ENCODE measurements around the gene EGR4. TPM values are rescaled to one million over a fixed set of nuclear protein-coding genes. Genes with fewer than 3 reads are reported as not detected.

The EGR4 gene
- not detected for total RNA-seq
- not detected for polyA plus RNA-seq
- total RNA-seq: 0 to 11.6 (median 1.2) reads per million in 6 experiments

DNA sequence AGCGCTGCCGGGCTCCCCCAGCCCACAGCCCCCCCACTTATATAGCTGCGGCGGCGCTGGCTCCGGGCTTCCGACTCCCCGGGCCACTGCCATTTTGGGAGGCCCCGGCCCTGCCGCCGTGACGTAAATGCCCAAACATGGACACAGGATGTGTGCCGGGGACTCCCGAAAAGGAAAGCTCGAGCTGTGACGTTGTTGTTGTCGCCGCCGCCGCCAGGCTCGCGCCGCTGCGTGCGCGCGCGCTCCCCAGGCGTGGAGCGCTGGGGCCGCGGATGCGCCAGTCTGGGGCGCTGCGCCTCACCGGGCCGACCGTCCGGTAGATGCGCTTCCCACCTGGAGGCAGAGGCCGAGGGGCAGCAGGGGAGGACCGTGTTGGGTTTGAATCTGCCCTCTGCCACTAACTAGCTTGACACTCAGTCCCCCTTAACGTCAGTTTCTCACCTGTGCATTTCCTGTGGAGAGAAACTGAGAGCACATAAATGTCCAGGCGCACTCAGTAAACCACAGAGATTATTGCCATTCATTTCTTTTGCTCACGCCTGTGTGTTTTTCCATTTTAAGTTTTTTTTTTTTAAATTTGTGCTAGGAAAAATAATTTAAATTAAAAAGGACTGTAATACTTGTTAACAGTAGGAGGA is at the start of gene EGR4:
TSS of gene EGR4 (minus strand) at position 15 of the 638 bp plus-strand sequence. CDS start 231 bp downstream, outside the sequence.
- Mint-ChIP-seq H3K27ac (peak within 1 kb of the TSS in 2 of 10 donors; percentile 61 to 65), H3K4me3 (peak within 1 kb of the TSS; percentile 60 to 84 (median 76)), H3K36me3 (no peaks in the 10 kb centered on the region), H3K9me3 (no peaks in the 10 kb centered on the region), H3K27me3 (peaks cover 37 to 70% (median 63%) of the 10 kb centered on the region in 5 donors), H3K4me1 (peaks cover 3 to 20% (median 14%) of the 10 kb centered on the region in 4 donors)
- DNase-seq: peak; percentile 73 to 95 (median 89)
- POLR2A ChIA-PET: interaction anchor here (0.7 to 4.9 kb wide), 4 partner anchors 9 to 590 kb away, joined by 4 to 27 read pairs (median 10); partner anchors contain the start of genes ALMS1, CCT7, FBXO41 and PRADC1
- ATAC-seq: peak; percentile 90 to 94

DNA sequence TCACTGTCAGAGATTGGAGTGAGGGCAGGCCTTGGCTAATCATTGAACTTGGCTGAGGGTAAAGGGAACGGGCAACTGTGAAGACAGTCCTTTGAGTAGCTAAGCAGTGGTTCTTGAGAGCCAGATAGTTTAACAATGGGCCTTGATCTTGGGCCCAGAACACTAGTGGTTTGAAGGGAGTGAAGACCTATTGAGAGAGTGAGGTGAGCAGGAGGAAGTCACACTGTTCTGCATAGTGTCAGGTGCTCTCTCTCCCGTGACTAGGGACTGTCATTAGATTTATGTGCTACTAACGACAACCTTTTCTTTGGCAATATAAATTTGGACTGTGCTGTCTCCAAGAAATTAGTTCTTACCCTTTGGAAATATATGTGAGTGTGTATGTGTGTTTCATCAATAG is 47.7 kb upstream of the EGR4 start:
- Mint-ChIP-seq H3K9me3 (peaks cover 0 to 6% (median 0%) of the 10 kb centered on the region in 9 donors), H3K27me3 (peaks cover 0 to 4% (median 2%) of the 10 kb centered on the region in 5 donors)

DNA sequence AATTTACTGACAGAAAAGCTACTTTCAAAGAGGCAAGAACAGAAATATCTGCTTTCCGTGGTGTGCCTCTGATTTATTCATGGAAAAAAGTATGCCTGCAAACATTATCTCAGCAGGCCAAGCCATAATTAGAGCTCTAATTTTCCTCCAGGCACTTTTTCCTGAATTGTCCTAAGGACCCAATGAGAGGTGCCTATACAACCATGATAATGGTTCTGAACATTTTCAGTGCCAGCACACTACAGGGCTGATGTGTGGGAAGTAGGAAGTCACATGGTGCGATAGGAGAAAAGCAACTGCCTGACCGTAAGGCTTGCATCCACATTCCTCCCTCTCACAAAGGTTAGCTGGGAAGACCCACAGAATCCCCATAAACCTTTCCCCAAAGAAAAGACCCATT is 45.9 kb upstream of the EGR4 start:
- H3K36me3 Mint-ChIP-seq: peaks cover 0 to 6% (median 3%) of the 10 kb centered on the region in 3 donors
- H3K27me3 Mint-ChIP-seq: no peaks in the 10 kb centered on the region
- ATAC-seq (no peak), DNase-seq (no peak)
- H3K27ac Mint-ChIP-seq: no peak overlapping the region
- no peak overlapping the region for H3K4me3 Mint-ChIP-seq
- H3K4me1 Mint-ChIP-seq: peaks cover 0 to 5% (median under 1%) of the 10 kb centered on the region in 4 donors
- POLR2A ChIA-PET: no interaction called here
- peaks cover 0 to 19% (median 7%) of the 10 kb centered on the region in 9 donors for H3K9me3 Mint-ChIP-seq

More for the DNA sequence above, 47.7 kb upstream of the EGR4 start:
- ATAC-seq (no peak), DNase-seq (no peak)
- H3K36me3 Mint-ChIP-seq: no peaks in the 10 kb centered on the region
- no peak overlapping the region for H3K27ac Mint-ChIP-seq
- H3K4me1 Mint-ChIP-seq: peaks cover 0 to 5% (median 2%) of the 10 kb centered on the region in 4 donors
- H3K4me3 Mint-ChIP-seq: no peak overlapping the region
- POLR2A ChIA-PET: no interaction called here

DNA sequence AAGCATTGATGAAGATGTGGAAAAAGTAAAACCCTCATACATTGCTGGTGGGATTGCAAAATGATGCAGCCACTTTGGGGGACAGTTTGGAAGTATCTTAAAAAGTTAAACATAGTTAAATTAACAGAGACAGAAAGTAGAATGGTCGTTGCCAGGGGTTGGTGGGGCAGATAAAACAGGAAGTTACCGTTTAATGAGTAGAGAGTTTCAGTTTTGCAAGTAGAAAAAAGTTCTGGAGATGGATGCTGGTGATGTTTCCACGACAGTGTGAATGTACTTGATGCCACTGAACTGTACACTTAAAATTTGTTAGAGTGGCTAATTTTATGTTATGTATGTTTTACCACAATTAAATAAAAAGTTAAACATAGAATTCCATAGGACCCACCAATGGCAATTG is 44.5 kb upstream of the EGR4 start:
- H3K9me3 Mint-ChIP-seq: peaks cover 0 to 30% (median 13%) of the 10 kb centered on the region in 9 donors
- no peak overlapping the region for H3K4me3 Mint-ChIP-seq
- peaks cover 0 to 10% (median 8%) of the 10 kb centered on the region in 3 donors for H3K36me3 Mint-ChIP-seq
- peaks cover 0 to 2% (median 0%) of the 10 kb centered on the region in 5 donors for H3K27me3 Mint-ChIP-seq
- peaks cover 0 to 5% (median 3%) of the 10 kb centered on the region in 4 donors for H3K4me1 Mint-ChIP-seq
- H3K27ac Mint-ChIP-seq: no peak overlapping the region
- DNase-seq (no peak), ATAC-seq (no peak)
- POLR2A ChIA-PET: no interaction called here

DNA sequence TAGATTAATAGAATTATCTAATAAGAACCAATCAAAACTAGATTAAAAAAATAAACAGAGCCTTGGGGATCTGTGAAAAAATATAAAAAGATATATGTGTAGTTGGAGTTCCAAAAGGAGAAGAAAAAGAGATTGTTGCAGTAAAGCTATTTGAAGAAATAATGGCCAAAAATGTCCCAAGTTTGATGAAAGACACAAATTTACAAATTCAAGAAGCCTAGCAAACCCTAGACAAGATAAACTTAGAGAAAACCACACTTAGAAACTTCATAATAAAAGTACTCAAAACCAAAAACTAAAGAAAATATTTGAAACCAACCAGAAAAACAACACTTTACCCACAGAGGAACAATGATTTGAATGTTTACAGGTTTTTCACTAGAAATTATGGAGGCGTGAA is 41.3 kb upstream of the EGR4 start:
- DNase-seq (no peak), ATAC-seq (no peak)
- Mint-ChIP-seq H3K27ac (no peak overlapping the region), H3K4me1 (peaks cover 0 to 5% (median 3%) of the 10 kb centered on the region in 4 donors), H3K36me3 (peaks cover 0 to 12% (median 8%) of the 10 kb centered on the region in 3 donors), H3K4me3 (no peak overlapping the region), H3K27me3 (peaks cover 0 to 11% (median 2%) of the 10 kb centered on the region in 5 donors), H3K9me3 (peaks cover 0 to 30% (median 13%) of the 10 kb centered on the region in 9 donors)
- POLR2A ChIA-PET: no interaction called here

DNA sequence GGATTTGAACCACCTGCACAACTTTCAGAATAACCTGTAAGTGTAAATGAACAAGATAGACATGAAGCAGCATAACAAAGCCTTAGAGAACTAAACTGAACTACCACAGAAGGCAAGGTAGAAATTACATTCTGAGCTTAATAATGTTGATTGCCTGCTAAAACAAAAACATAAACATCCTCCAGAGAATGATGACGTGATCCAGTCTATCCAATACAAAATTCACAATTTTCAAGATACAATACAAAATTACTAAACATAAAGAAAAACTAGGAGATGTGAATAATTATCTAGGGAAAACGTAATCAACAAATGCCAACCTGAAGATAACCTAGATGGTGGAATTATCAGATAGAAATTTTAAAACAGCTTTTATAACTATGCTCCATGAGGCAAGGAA is 40.7 kb upstream of the EGR4 start:
- DNase-seq (no peak), ATAC-seq (no peak)
- Mint-ChIP-seq H3K4me1 (peaks cover 0 to 5% (median 3%) of the 10 kb centered on the region in 4 donors), H3K27ac (no peak overlapping the region), H3K36me3 (peaks cover 0 to 14% (median 8%) of the 10 kb centered on the region in 3 donors), H3K27me3 (peaks cover 0 to 17% (median 8%) of the 10 kb centered on the region in 5 donors), H3K4me3 (no peak overlapping the region), H3K9me3 (peaks cover 0 to 30% (median 14%) of the 10 kb centered on the region in 9 donors)
- POLR2A ChIA-PET: no interaction called here

DNA sequence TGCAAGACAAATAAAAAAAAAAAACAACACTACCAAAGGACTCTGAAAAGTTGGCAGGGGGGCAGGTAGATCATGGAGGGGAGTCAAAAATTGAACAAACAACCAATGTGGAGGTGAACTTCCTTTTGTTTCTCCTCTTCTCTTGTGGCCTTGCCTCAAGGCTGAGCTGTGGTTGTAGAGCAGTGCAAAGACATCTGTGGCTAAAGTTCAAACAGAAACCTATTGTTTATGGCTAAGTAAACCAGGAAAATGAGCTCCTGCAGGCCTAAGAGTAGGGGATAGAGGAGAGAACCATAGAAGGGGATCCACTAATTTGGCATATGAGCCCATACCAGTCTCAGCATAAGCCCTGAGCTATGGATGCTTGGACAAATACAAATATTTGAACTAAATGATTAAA is 40.2 kb upstream of the EGR4 start:
- DNase-seq (no peak), ATAC-seq (no peak)
- Mint-ChIP-seq H3K27me3 (peaks cover 1 to 22% (median 11%) of the 10 kb centered on the region in 5 donors), H3K4me3 (no peak overlapping the region), H3K9me3 (peaks cover 0 to 30% (median 17%) of the 10 kb centered on the region in 9 donors), H3K36me3 (peaks cover 0 to 14% (median 10%) of the 10 kb centered on the region in 3 donors), H3K4me1 (peaks cover 0 to 5% (median 3%) of the 10 kb centered on the region in 4 donors), H3K27ac (peak overlapping the region in 1 of 10 donors; percentile 54)
- POLR2A ChIA-PET: no interaction called here

DNA sequence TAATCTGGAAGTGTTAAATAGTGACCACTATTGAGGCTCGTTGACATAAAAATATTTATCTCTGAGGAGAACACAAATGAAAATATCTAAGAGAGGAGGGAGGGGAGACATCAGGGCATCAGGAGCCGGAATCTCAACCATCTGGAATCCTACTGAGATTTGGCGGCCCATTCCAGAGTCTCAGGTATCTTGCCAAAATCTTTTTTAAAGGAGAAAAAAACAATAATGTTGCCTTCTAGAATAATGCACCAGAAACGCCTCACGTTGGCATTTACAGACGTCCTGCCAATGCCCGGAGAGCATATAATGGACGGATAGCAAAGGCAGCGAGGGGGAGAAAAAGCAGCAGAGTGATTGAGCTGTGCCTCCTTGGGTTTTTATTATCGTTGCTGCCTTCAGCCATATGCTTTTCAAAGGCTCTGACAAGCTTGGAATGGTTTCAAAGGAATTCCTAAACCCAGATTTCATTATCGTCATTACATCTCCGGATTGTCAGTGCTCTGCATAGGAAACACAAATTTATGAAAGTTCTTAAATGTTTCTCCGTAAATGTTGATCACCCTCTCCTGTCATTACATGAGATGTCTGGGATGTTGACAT is 30.9 kb upstream of the EGR4 start:
- H3K27ac Mint-ChIP-seq: no peak overlapping the region
- ATAC-seq: no peak
- H3K27me3 Mint-ChIP-seq: peaks cover 15 to 78% (median 46%) of the 10 kb centered on the region in 5 donors
- no peak overlapping the region for H3K4me3 Mint-ChIP-seq
- no peaks in the 10 kb centered on the region for H3K4me1 Mint-ChIP-seq
- DNase-seq: no peak
- peaks cover 0 to 10% (median 0%) of the 10 kb centered on the region in 9 donors for H3K9me3 Mint-ChIP-seq
- H3K36me3 Mint-ChIP-seq: peaks cover 0 to 5% (median 0%) of the 10 kb centered on the region in 3 donors
- POLR2A ChIA-PET: no interaction called here

DNA sequence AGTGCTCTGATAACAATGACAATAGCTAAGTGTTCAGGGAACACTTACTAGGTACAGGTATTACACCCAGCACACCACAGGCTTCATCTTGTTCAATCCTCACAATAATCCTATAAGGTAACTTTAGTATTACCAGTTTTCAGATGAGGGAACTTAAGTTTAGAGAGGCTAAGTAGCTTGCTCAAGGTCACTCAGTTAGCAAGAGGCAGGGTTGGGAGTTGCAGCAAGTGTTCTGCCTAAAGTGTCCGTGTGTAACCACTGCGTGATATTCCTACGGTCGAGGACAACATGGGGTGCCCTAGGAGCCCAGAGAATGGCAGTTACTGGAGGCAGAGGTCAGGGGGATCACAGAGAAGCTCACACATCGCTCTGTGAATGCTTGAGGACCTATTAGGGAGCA is 30.2 kb upstream of the EGR4 start:
- no peak overlapping the region for H3K4me3 Mint-ChIP-seq
- peaks cover 13 to 78% (median 44%) of the 10 kb centered on the region in 5 donors for H3K27me3 Mint-ChIP-seq
- peaks cover 0 to 4% (median 0%) of the 10 kb centered on the region in 9 donors for H3K9me3 Mint-ChIP-seq
- POLR2A ChIA-PET: no interaction called here
- H3K36me3 Mint-ChIP-seq: peaks cover 0 to 3% (median 0%) of the 10 kb centered on the region in 3 donors
- no peak for ATAC-seq
- no peaks in the 10 kb centered on the region for H3K4me1 Mint-ChIP-seq
- H3K27ac Mint-ChIP-seq: no peak overlapping the region
- DNase-seq: no peak

DNA sequence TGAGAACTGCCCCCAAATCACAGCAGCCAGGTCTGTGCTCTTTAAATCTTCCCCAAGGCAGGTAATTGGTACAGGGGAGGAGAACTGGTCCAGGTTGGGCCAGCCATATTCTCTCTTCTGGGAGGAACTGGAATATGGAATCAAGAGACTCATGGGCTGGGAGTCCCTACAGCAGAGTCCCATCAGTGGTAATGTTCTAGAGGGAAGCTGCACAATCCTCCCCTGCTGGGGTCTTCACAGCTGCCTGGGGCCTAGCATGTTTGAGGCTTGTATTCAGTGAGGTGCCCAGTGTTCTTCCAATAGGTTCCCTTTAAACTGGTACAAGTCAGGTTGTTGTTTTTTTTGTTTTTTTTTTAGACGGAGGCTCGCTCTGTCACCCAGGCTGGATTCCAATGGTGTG is 21.1 kb upstream of the EGR4 start:
- H3K4me3 Mint-ChIP-seq: no peak overlapping the region
- H3K9me3 Mint-ChIP-seq: peaks cover 0 to 9% (median 0%) of the 10 kb centered on the region in 9 donors
- H3K27me3 Mint-ChIP-seq: peaks cover 14 to 64% (median 26%) of the 10 kb centered on the region in 5 donors
- H3K4me1 Mint-ChIP-seq: no peaks in the 10 kb centered on the region
- DNase-seq: no peak
- POLR2A ChIA-PET: no interaction called here
- ATAC-seq: no peak
- H3K36me3 Mint-ChIP-seq: peaks cover 0 to 4% (median 0%) of the 10 kb centered on the region in 3 donors
- no peak overlapping the region for H3K27ac Mint-ChIP-seq

DNA sequence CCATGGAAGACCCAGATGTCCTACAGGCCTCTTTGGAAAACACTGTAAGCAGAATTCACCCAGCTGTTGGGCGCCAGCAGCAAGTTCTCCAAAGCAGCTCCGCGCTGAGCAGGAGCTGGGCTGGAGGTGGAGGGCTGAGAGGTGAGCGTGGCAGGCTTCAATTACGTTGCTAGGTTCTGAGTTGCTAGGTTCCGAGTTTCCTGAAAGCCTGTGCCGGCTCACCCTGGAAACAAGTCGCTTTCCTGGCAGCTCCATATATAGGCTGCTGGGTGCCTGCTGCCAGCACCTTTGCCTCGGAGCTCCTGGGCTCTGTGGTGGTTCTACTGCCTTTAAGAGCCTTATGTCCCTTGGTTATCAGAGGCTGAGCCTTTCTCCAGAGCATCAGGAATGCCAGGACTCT is 14.4 kb upstream of the EGR4 start:
- peaks cover 0 to 4% (median 0%) of the 10 kb centered on the region in 3 donors for H3K36me3 Mint-ChIP-seq
- POLR2A ChIA-PET: no interaction called here
- no peak for DNase-seq
- no peak overlapping the region for H3K27ac Mint-ChIP-seq
- ATAC-seq: no peak
- no peak overlapping the region for H3K4me3 Mint-ChIP-seq
- no peaks in the 10 kb centered on the region for H3K4me1 Mint-ChIP-seq
- H3K27me3 Mint-ChIP-seq: peaks cover 15 to 36% (median 26%) of the 10 kb centered on the region in 5 donors
- peaks cover 0 to 9% (median 0%) of the 10 kb centered on the region in 9 donors for H3K9me3 Mint-ChIP-seq

DNA sequence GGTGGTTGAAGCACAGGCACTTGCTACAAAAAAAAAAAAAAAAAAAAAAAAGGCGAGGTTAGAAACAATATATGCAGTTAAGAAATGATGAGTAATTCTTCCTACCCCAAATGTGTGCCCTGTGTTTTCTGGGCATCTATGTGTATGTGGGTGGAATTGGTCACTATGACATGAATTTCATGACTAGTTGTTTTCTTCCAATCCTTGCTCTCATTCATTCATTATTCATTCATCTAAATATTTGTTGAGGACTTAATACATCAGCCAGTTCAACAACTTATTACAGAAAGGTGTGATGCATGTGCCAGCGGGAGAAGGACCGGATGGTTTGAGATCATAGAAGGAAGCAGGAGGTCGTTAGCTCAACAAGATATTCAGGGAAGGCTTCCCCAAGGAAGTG is 8.3 kb upstream of the EGR4 start:
- ATAC-seq (no peak), DNase-seq (no peak)
- Mint-ChIP-seq H3K27me3 (peaks cover 34 to 55% (median 44%) of the 10 kb centered on the region in 5 donors), H3K4me1 (no peaks in the 10 kb centered on the region), H3K27ac (no peak overlapping the region), H3K9me3 (no peaks in the 10 kb centered on the region), H3K36me3 (no peaks in the 10 kb centered on the region), H3K4me3 (no peak overlapping the region)
- POLR2A ChIA-PET: no interaction called here

DNA sequence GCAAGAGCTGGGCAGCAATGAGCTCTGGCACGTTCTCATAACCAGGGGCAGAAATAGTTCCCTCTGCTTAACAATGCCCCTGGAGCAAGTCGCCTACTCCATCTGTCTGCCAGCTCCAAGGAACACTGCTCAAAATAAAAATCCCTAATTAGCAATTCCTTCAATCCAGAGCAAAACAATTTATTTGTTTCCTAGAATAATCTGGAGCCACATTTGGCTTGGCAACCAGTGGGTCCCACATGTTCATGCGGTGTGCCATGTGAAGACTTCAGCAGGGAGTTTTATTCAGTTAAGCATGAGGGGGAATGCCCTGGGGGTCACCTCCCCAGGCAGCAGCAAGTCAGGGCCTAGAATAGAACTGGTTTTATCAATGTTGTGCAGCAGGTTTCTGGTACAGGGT is 7.6 kb upstream of the EGR4 start:
- no peaks in the 10 kb centered on the region for H3K4me1 Mint-ChIP-seq
- H3K36me3 Mint-ChIP-seq: no peaks in the 10 kb centered on the region
- H3K4me3 Mint-ChIP-seq: no peak overlapping the region
- ATAC-seq (no peak), DNase-seq (no peak)
- H3K9me3 Mint-ChIP-seq: no peaks in the 10 kb centered on the region
- H3K27me3 Mint-ChIP-seq: peaks cover 41 to 61% (median 50%) of the 10 kb centered on the region in 5 donors
- no peak overlapping the region for H3K27ac Mint-ChIP-seq
- POLR2A ChIA-PET: no interaction called here

All from naive thymus-derived CD8-positive, alpha-beta T cell (primary cell).